Measurements from ENCODE around the gene CMSS1.

Gene CMSS1

GRCh38 chr3:99825004-99825640, 7.5 kb downstream of the CMSS1 start:
- H3K4me3 ChIP-seq (replicated peaks; ENCODE audit: low read depth, low read length) = no peak overlapping the region
- no peak for TF ChIP-seq CTCF (IDR thresholded peaks at IDR 0.05; ENCODE audit: low read depth, low read length, missing control alignments)
- no peak for DNase-seq (ENCODE audit: extremely low read depth, low read depth)

- no peak for DNase-seq (ENCODE audit: extremely low read depth, low read depth)
- H3K4me3 ChIP-seq (replicated peaks; ENCODE audit: low read depth, low read length) = no peak overlapping the region
- TF ChIP-seq CTCF (IDR thresholded peaks at IDR 0.05; ENCODE audit: low read depth, low read length, missing control alignments) = no peak
Measured at GRCh38 chr3:99829844-99830243, 12.2 kb downstream of the CMSS1 start.

- H3K4me3 ChIP-seq (replicated peaks; ENCODE audit: low read depth, low read length) = no peak overlapping the region
- no peak for TF ChIP-seq CTCF (IDR thresholded peaks at IDR 0.05; ENCODE audit: low read depth, low read length, missing control alignments)
- DNase-seq (ENCODE audit: extremely low read depth, low read depth) = no peak
Measured at GRCh38 chr3:99833617-99834205, 16.0 kb downstream of the CMSS1 start.

DNA sequence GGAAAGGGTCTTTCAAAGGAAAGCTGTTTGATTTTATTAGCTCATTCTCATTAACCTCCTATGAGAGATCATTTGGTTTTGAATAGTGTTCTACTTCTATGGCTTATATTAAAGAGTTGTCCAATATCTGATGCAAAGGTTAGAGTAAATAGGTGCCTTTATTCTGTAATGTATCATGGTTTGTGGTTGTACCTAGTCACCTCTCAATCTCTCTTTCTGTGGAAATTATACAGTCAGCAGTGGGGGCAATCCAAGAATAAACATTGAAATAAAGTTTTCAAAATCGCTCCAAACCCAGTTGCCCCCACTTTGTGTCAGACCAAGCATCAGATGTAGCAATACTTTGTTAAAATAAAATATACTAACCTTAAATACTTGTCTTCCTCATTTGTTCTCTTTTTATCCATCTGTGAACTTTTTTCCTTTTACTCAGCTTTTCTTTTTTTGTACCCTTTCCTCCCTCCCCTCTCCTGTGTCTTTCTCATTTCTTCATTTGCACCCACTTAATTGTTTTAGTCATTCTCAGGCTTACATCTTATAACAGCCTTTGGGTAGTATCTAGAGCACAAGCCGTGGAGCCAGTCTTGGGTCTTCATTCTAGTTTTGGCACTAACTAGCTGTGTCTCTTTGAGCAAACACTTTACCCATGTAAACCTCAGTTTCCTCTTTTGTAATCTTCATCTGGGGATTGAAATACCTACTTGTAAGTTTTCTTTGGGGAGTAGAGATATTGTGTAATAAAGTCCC, 16.7 kb downstream of the CMSS1 start:
- H3K4me3 ChIP-seq (replicated peaks; ENCODE audit: low read depth, low read length) = no peak overlapping the region
- no peak for DNase-seq (ENCODE audit: extremely low read depth, low read depth)
- no peak for TF ChIP-seq CTCF (IDR thresholded peaks at IDR 0.05; ENCODE audit: low read depth, low read length, missing control alignments)

- H3K4me3 ChIP-seq (replicated peaks; ENCODE audit: low read depth, low read length) = no peak overlapping the region
- TF ChIP-seq CTCF (IDR thresholded peaks at IDR 0.05; ENCODE audit: low read depth, low read length, missing control alignments) = no peak
- no peak for DNase-seq (ENCODE audit: extremely low read depth, low read depth)
Measured at GRCh38 chr3:99836681-99837080, 19.0 kb downstream of the CMSS1 start.

- no peak overlapping the region for H3K4me3 ChIP-seq (replicated peaks; ENCODE audit: low read depth, low read length)
- no peak for TF ChIP-seq CTCF (IDR thresholded peaks at IDR 0.05; ENCODE audit: low read depth, low read length, missing control alignments)
- no peak for DNase-seq (ENCODE audit: extremely low read depth, low read depth)
Measured at GRCh38 chr3:99837715-99838114, 20.1 kb downstream of the CMSS1 start.
